Right atrium auricular region (tissue), 2 donors: Measurements from ENCODE around the gene NUP98. TPM values are rescaled to one million over a fixed set of nuclear protein-coding genes. Genes with fewer than 3 reads are reported as not detected.

Experiments
- DNase-seq: peaks from one replicate; pipeline ENCODE4 v3.0.0-alpha.2; 2019; ENCODE audit warnings: low spot score
- H3K27ac ChIP-seq, 2 donors: fragments of 200-600 bp; sonication (generic); 1 replicate in 1 of 2; 2 replicates in 1 of 2; pipeline ENCODE4 v1.5.1; 2016 to 2019
- H3K27me3 ChIP-seq, 2 donors: fragments of 200-600 bp; sonication (generic); one replicate each; pipeline versions ENCODE4 v1.5.1 to v1.6.0; 2017 to 2019
- H3K36me3 ChIP-seq: fragments of 200-600 bp; sonication (generic); one replicate; pipeline ENCODE4 v1.5.1; 2016
- H3K4me1 ChIP-seq, 2 donors: fragments of 200-600 bp; sonication (generic); one replicate each; pipeline versions ENCODE4 v1.5.1 to v1.6.0; 2017 to 2019
- H3K4me3 ChIP-seq, 2 donors: fragments of 200-600 bp; sonication (generic); 1 replicate in 1 of 2; 2 replicates in 1 of 2; pipeline ENCODE4 v1.5.1; 2017 to 2019; ENCODE audit warnings: mild to moderate bottlenecking in 1 of 2, moderate library complexity in 1 of 2
- H3K9me3 ChIP-seq, 2 donors: fragments of 200-600 bp; sonication (generic); one replicate each; pipeline ENCODE4 v1.5.1; 2019
- total RNA-seq, 2 donors: library from RNA; depleted of rRNA; stranded (reverse); fragments of >200 nt; gene quantifications; one replicate each; pipeline ENCODE4 v1.1.0, GENCODE V29; 2016
- TF ChIP-seq, protein P1 (sequence below), 2 donors: fragments of 200-600 bp; sonication (generic); IDR thresholded peaks; one replicate each; pipeline ENCODE4 v1.5.1; 2019; ENCODE audit warnings: antibody characterized with exemption in 2 of 2

The NUP98 gene
- total RNA-seq, 2 donors from 2014 or later = 58.8 to 94.5 TPM

DNA sequence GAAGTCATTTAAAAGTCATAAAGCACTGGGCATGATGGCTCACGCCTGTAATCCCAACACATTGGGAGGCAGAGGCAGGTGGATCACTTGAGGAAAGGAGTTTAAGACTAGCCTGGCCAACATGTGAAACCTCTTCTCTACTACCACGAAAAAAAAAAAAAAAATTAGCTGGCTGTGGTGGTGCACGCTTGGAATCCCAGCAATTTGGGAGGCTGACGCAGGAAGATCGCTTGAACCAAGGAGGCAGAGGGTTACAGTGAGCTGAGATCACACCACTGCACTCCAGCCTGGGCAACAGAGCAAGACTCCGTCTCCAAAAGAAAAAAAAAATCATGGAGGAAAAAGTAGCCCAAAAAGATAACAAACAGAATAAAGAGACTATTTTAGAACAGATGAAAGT, 42.2 kb downstream of the NUP98 start:
- H3K27ac ChIP-seq = no peak overlapping the region
- no peak overlapping the region for H3K4me3 ChIP-seq
- no peak for DNase-seq
- H3K4me1 ChIP-seq = no peaks in the 10 kb centered on the region
- TF ChIP-seq, protein P1, sequence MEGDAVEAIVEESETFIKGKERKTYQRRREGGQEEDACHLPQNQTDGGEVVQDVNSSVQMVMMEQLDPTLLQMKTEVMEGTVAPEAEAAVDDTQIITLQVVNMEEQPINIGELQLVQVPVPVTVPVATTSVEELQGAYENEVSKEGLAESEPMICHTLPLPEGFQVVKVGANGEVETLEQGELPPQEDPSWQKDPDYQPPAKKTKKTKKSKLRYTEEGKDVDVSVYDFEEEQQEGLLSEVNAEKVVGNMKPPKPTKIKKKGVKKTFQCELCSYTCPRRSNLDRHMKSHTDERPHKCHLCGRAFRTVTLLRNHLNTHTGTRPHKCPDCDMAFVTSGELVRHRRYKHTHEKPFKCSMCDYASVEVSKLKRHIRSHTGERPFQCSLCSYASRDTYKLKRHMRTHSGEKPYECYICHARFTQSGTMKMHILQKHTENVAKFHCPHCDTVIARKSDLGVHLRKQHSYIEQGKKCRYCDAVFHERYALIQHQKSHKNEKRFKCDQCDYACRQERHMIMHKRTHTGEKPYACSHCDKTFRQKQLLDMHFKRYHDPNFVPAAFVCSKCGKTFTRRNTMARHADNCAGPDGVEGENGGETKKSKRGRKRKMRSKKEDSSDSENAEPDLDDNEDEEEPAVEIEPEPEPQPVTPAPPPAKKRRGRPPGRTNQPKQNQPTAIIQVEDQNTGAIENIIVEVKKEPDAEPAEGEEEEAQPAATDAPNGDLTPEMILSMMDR (IDR thresholded peaks at IDR 0.05) = no peak
- peaks cover 90% of the 10 kb centered on the region for H3K36me3 ChIP-seq
- no peaks in the 10 kb centered on the region for H3K27me3 ChIP-seq
- no peaks in the 10 kb centered on the region for H3K9me3 ChIP-seq

DNA sequence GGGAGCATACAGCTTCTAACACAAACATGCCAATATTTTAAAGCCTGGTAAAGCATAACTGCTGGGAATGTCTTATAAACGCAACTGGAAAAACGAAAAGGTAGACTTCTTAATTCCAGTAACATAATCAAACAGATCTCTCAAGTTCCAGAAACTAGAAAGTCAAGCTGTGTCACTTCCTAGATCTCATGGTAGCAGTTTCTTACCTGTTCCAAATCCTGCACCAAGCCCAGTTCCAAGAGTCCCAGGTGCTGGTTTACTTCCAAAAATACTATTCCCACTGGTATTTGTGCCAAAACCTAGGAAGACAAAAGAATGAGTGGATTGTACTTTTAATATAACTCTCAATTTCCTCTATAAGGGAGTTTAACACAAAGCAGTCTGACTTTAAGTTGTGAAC, 44.2 kb downstream of the NUP98 start:
- Histone ChIP-seq H3K27ac (no peak overlapping the region), H3K4me1 (no peaks in the 10 kb centered on the region), H3K9me3 (no peaks in the 10 kb centered on the region), H3K4me3 (no peak overlapping the region), H3K36me3 (peaks cover 81% of the 10 kb centered on the region), H3K27me3 (no peaks in the 10 kb centered on the region)
- TF ChIP-seq, protein P1 (IDR thresholded peaks at IDR 0.05) = no peak
- no peak for DNase-seq

DNA sequence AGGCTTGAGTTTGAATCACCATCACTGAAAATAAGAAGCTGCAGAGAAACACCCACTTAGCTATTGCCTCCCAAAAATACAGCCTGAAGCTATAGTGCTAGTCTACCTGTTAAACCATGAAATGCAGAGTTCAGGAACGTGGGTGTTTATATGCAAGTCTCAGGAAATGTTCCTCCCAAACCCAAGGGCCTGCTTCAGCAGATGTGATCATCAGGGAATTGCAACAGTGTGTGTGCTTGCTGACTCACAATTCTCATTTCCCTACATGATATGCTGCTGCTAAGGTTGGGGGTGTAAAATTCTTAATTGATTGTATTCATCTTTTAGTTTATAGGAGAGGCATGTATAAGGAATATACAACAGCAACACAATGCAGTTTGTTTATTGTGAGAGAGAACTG, 49.6 kb downstream of the NUP98 start:
- H3K4me3 ChIP-seq = no peak overlapping the region
- DNase-seq = no peak
- no peaks in the 10 kb centered on the region for H3K4me1 ChIP-seq
- no peaks in the 10 kb centered on the region for H3K9me3 ChIP-seq
- H3K27me3 ChIP-seq = no peaks in the 10 kb centered on the region
- TF ChIP-seq, protein P1 (IDR thresholded peaks at IDR 0.05) = no peak
- no peak overlapping the region for H3K27ac ChIP-seq
- peaks cover 71% of the 10 kb centered on the region for H3K36me3 ChIP-seq

DNA sequence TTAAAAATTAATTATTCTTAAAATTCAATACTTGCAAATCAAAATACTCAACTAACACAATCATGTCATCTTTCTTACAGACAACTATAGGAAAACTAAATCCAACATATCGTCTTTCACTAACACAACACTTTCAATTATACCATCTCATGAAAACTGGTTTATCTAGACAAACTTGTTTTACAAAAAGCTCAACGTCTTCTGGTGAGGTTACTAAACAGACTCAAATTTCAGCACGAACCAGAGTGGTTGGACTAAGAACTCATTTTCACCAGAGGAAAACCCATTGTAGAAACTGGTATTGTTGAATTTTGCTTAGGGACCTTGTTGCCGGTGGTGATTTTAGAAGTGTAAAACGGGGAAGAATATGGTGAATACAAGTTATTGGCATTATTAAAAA, 52.2 kb downstream of the NUP98 start:
- no peaks in the 10 kb centered on the region for H3K27me3 ChIP-seq
- no peaks in the 10 kb centered on the region for H3K4me1 ChIP-seq
- DNase-seq = no peak
- H3K36me3 ChIP-seq = peaks cover 71% of the 10 kb centered on the region
- no peak overlapping the region for H3K4me3 ChIP-seq
- no peaks in the 10 kb centered on the region for H3K9me3 ChIP-seq
- H3K27ac ChIP-seq = no peak overlapping the region
- TF ChIP-seq, protein P1 (IDR thresholded peaks at IDR 0.05) = no peak

DNA sequence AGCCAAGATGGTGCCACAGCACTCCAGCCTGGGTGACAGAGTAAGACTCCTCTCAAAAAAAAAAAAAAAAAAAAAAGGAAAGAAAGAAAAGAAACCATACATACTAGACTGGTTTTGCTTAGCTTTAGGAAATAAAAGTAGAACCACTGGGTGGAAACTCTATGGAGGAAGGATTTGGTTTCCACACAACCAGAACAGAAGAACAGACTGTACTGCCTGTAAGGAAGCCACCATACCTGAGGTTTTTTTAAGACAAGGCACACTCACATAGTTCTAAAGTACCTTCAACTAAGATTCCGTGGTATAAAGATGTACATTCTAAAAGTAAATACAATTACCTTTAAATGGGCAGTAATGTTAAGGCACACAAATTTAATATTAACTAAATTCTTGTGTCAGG, 58.6 kb downstream of the NUP98 start:
- no peak overlapping the region for H3K4me3 ChIP-seq
- no peak for DNase-seq
- no peaks in the 10 kb centered on the region for H3K27me3 ChIP-seq
- H3K4me1 ChIP-seq = no peaks in the 10 kb centered on the region
- H3K27ac ChIP-seq = no peak overlapping the region
- H3K36me3 ChIP-seq = peaks cover 75% of the 10 kb centered on the region
- no peaks in the 10 kb centered on the region for H3K9me3 ChIP-seq
- TF ChIP-seq, protein P1 (IDR thresholded peaks at IDR 0.05) = no peak

DNA sequence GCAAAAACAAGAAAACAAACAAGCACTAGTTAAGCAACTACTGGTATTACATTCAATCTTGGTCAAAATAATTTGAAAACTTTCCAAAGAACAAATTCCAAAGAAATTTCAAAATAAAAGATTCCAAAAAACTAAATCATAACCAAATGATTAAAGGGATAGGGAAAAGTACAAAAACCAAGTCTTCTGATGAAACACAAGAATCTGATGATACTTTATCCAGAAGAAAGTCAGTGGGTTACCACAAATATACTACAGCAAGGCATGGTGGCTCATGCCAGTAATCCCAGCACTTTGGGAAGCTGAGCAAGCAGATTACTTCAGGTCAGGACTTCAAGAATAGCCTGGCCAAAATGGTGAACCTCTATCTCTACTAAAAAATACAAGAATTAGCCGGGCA, 59.1 kb downstream of the NUP98 start:
- no peak for DNase-seq
- Histone ChIP-seq H3K36me3 (peaks cover 74% of the 10 kb centered on the region), H3K27me3 (no peaks in the 10 kb centered on the region), H3K27ac (no peak overlapping the region), H3K4me1 (no peaks in the 10 kb centered on the region), H3K9me3 (no peaks in the 10 kb centered on the region), H3K4me3 (no peak overlapping the region)
- TF ChIP-seq, protein P1 (IDR thresholded peaks at IDR 0.05) = no peak
